Measurements from ENCODE around the gene ACOXL. TPM values are rescaled to one million over a fixed set of nuclear protein-coding genes. Genes with fewer than 3 reads are reported as not detected.

Gene ACOXL
- total and polyA plus RNA-seq, 4 donors = 4.4 to 32.8 (median 12.2) TPM

DNA sequence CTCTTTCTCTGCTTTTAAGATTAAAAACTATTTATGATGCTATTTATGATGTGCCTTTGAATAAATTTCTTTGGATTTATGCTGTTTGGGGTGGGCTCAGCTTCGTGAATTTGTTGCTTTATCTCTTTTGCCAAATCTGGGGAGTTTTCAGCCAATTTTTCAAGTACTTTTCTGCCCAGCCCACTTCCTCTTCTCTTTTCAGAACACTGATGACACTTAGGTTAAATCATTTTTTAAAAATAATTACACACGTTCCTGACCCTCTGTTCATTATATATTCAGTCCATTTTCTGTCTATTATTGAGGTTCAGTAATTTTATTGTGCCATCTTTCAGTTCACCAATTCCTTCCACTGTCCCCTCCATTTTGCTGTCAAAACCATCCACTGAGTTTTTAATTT lies 373.6 kb downstream of the ACOXL start:
- Histone ChIP-seq H3K9ac (ENCODE audit: insufficient read depth in 1 of 2, low read length in 2 of 2) (no peak overlapping the region), H3K9me3 (ENCODE audit: control insufficient read depth in 4 of 4, insufficient read depth in 3 of 4, low read length in 3 of 4) (no peaks in the 10 kb centered on the region), H3K4me3 (no peak overlapping the region), H3K27me3 (ENCODE audit: control insufficient read depth in 3 of 3, insufficient read depth in 3 of 3, low read length in 2 of 3) (no peaks in the 10 kb centered on the region), H3K36me3 (ENCODE audit: control insufficient read depth in 4 of 4, insufficient read depth in 4 of 4, low read length in 4 of 4) (no peaks in the 10 kb centered on the region), H3K27ac (ENCODE audit: low read depth in 1 of 2, low read length in 1 of 2) (no peak overlapping the region), H3K4me1 (ENCODE audit: control insufficient read depth in 5 of 5, insufficient read depth in 5 of 5, low read length in 5 of 5) (no peaks in the 10 kb centered on the region)
- 37 to 53% methylated on average over 2 of the region's 2 CpGs for WGBS, 2 donors
- TF ChIP-seq, protein P1, sequence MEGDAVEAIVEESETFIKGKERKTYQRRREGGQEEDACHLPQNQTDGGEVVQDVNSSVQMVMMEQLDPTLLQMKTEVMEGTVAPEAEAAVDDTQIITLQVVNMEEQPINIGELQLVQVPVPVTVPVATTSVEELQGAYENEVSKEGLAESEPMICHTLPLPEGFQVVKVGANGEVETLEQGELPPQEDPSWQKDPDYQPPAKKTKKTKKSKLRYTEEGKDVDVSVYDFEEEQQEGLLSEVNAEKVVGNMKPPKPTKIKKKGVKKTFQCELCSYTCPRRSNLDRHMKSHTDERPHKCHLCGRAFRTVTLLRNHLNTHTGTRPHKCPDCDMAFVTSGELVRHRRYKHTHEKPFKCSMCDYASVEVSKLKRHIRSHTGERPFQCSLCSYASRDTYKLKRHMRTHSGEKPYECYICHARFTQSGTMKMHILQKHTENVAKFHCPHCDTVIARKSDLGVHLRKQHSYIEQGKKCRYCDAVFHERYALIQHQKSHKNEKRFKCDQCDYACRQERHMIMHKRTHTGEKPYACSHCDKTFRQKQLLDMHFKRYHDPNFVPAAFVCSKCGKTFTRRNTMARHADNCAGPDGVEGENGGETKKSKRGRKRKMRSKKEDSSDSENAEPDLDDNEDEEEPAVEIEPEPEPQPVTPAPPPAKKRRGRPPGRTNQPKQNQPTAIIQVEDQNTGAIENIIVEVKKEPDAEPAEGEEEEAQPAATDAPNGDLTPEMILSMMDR (IDR thresholded peaks at IDR 0.05; ENCODE audit: control extremely low read depth, extremely low read depth) = no peak
- ATAC-seq (ENCODE audit: insufficient read depth, low FRiP score) (no peak), DNase-seq (no peak)

DNA sequence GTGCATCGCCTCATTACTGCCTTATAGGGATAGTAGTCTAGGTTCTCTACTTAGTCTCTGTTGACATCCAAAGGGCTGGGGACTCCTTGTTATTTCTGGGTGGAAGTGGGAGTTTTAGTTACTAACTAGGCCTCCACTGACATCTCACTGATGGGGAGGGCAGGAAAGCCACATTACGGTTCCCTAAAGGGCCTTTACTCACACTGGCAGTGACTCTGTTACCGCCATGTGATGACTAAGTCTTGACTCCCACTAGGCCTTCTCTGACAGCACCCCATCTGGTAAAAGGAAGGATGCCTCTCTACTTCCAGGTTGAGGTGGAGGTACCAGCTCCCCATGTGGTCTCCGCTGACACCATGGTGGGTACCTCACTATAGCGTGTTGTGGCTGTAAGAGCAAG lies 374.3 kb downstream of the ACOXL start:
- ATAC-seq (ENCODE audit: insufficient read depth, low FRiP score) (no peak), DNase-seq (no peak)
- Histone ChIP-seq H3K36me3 (ENCODE audit: control insufficient read depth in 4 of 4, insufficient read depth in 4 of 4, low read length in 4 of 4) (no peaks in the 10 kb centered on the region), H3K4me3 (no peak overlapping the region), H3K27ac (ENCODE audit: low read depth in 1 of 2, low read length in 1 of 2) (no peak overlapping the region), H3K9ac (ENCODE audit: insufficient read depth in 1 of 2, low read length in 2 of 2) (no peak overlapping the region), H3K9me3 (ENCODE audit: control insufficient read depth in 4 of 4, insufficient read depth in 3 of 4, low read length in 3 of 4) (no peaks in the 10 kb centered on the region), H3K4me1 (ENCODE audit: control insufficient read depth in 5 of 5, insufficient read depth in 5 of 5, low read length in 5 of 5) (no peaks in the 10 kb centered on the region), H3K27me3 (ENCODE audit: control insufficient read depth in 3 of 3, insufficient read depth in 3 of 3, low read length in 2 of 3) (no peaks in the 10 kb centered on the region)
- TF ChIP-seq, protein P1 (IDR thresholded peaks at IDR 0.05; ENCODE audit: control extremely low read depth, extremely low read depth) = no peak
- WGBS, 2 donors = 95 to 96% methylated on average over 5 of the region's 5 CpGs

DNA sequence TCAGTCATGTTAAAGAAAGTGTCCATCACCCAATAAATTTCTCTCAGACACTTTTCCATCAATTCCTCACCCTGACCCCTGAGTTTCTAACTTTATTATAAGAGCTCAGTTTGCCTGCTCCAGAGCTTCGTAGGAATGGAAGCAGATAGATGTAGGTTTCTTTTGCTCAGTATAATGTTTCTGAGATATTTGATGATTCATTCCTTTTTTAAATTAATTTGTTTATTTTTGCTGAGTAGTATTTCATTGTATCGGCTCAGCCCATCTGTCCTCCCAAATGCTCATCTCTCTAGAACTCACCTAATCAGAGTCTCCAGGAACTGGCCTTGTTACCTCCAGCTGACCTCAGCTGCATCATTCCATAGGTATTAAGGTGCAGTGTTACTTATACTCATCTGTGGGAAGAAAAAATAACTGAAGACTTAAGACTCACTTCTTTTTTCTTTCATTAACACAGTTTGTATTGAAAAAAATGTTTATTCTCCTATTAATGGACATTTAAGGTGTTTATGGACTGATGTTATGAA lies 376.4 kb downstream of the ACOXL start:
- DNase-seq = no peak
- no peaks in the 10 kb centered on the region for H3K27me3 ChIP-seq (ENCODE audit: control insufficient read depth in 3 of 3, insufficient read depth in 3 of 3, low read length in 2 of 3)
- no peaks in the 10 kb centered on the region for H3K9me3 ChIP-seq (ENCODE audit: control insufficient read depth in 4 of 4, insufficient read depth in 3 of 4, low read length in 3 of 4)
- no peak overlapping the region for H3K4me3 ChIP-seq
- no peak overlapping the region for H3K27ac ChIP-seq (ENCODE audit: low read depth in 1 of 2, low read length in 1 of 2)
- no peak overlapping the region for H3K9ac ChIP-seq (ENCODE audit: insufficient read depth in 1 of 2, low read length in 2 of 2)
- no peaks in the 10 kb centered on the region for H3K4me1 ChIP-seq (ENCODE audit: control insufficient read depth in 5 of 5, insufficient read depth in 5 of 5, low read length in 5 of 5)
- no peak for ATAC-seq (ENCODE audit: insufficient read depth, low FRiP score)
- TF ChIP-seq, protein P1 (IDR thresholded peaks at IDR 0.05; ENCODE audit: control extremely low read depth, extremely low read depth) = no peak
- H3K36me3 ChIP-seq (ENCODE audit: control insufficient read depth in 4 of 4, insufficient read depth in 4 of 4, low read length in 4 of 4) = no peaks in the 10 kb centered on the region
- WGBS, 2 donors = 92% methylated on average over 2 of the region's 2 CpGs

Data from lung (tissue), 12 donors.